ENCODE measurements around the gene PTPRD.

DNA sequence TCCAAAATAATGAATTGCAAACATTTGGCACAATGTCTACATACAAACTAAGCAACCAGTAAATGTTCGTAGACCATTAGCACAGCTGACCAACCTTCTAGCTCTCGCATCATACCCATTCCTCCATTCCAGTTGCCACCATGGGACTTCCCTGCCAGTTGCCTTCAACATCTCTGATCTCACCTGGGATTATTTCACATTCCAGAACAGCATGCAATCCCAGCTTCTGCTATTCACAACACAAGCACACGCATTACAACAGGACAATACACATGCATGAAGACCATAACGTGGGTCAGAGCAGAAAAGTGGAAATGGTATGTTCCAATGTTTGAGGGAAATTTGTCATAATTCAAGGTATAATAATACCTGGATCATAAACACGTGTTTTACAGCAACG lies 1965.0 kb downstream of the PTPRD start:
- TF ChIP-seq, protein P1, sequence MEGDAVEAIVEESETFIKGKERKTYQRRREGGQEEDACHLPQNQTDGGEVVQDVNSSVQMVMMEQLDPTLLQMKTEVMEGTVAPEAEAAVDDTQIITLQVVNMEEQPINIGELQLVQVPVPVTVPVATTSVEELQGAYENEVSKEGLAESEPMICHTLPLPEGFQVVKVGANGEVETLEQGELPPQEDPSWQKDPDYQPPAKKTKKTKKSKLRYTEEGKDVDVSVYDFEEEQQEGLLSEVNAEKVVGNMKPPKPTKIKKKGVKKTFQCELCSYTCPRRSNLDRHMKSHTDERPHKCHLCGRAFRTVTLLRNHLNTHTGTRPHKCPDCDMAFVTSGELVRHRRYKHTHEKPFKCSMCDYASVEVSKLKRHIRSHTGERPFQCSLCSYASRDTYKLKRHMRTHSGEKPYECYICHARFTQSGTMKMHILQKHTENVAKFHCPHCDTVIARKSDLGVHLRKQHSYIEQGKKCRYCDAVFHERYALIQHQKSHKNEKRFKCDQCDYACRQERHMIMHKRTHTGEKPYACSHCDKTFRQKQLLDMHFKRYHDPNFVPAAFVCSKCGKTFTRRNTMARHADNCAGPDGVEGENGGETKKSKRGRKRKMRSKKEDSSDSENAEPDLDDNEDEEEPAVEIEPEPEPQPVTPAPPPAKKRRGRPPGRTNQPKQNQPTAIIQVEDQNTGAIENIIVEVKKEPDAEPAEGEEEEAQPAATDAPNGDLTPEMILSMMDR (IDR thresholded peaks at IDR 0.05), result no peak
- no peak for TF ChIP-seq POLR2A (IDR thresholded peaks at IDR 0.05)
